ENCODE data around the gene TBC1D8.

TBC1D8 gene

GRCh38 chr2:101048756-101049155 lies 102.4 kb downstream of the TBC1D8 start:
- Histone ChIP-seq H3K4me3 (ENCODE audit: low read length) (no peak overlapping the region), H3K79me2 (ENCODE audit: control insufficient read depth, low read length) (no peaks in the 10 kb centered on the region), H3K4me2 (ENCODE audit: low read length) (no peak overlapping the region), H3K9me3 (ENCODE audit: control insufficient read depth, insufficient read depth, low read length) (no peaks in the 10 kb centered on the region), H3F3A (ENCODE audit: control insufficient read depth, insufficient read depth) (no peaks in the 10 kb centered on the region), H3K27ac (ENCODE audit: low read depth, low read length) (no peak overlapping the region), H4K20me1 (ENCODE audit: control insufficient read depth, insufficient read depth, low read depth, low read length) (no peaks in the 10 kb centered on the region), H3K27me3 (ENCODE audit: control insufficient read depth, low read length) (no peaks in the 10 kb centered on the region), H3K36me3 (ENCODE audit: control insufficient read depth, low read length) (no peaks in the 10 kb centered on the region), H3K9me2 (replicated peaks; ENCODE audit: control insufficient read depth, low read length) (no peaks in the 10 kb centered on the region), H3K4me1 (ENCODE audit: control insufficient read depth, low read length) (no peaks in the 10 kb centered on the region)
- TF ChIP-seq EZH2phosphoT487 (IDR thresholded peaks at IDR 0.05; ENCODE audit: borderline replicate concordance, low read length) (no peak), CTCF (IDR thresholded peaks at IDR 0.05; ENCODE audit: low read depth, low read length, poor library complexity, severe bottlenecking) (no peak)

GRCh38 chr2:101047774-101048173 lies 103.4 kb downstream of the TBC1D8 start:
- no peak overlapping the region for H3K4me3 ChIP-seq (ENCODE audit: low read length)
- no peaks in the 10 kb centered on the region for H3K9me2 ChIP-seq (replicated peaks; ENCODE audit: control insufficient read depth, low read length)
- H4K20me1 ChIP-seq (ENCODE audit: control insufficient read depth, insufficient read depth, low read depth, low read length): no peaks in the 10 kb centered on the region
- no peak overlapping the region for H3K4me2 ChIP-seq (ENCODE audit: low read length)
- no peaks in the 10 kb centered on the region for H3F3A ChIP-seq (ENCODE audit: control insufficient read depth, insufficient read depth)
- no peaks in the 10 kb centered on the region for H3K9me3 ChIP-seq (ENCODE audit: control insufficient read depth, insufficient read depth, low read length)
- H3K79me2 ChIP-seq (ENCODE audit: control insufficient read depth, low read length): no peaks in the 10 kb centered on the region
- no peak overlapping the region for H3K27ac ChIP-seq (ENCODE audit: low read depth, low read length)
- 0 out of 2 replicates have a peak, but pooled peaks cover 3% of the 10 kb centered on the region for H3K27me3 ChIP-seq (ENCODE audit: control insufficient read depth, low read length)
- no peaks in the 10 kb centered on the region for H3K4me1 ChIP-seq (ENCODE audit: control insufficient read depth, low read length)
- TF ChIP-seq CTCF (IDR thresholded peaks at IDR 0.05; ENCODE audit: low read depth, low read length, poor library complexity, severe bottlenecking) (no peak), EZH2phosphoT487 (IDR thresholded peaks at IDR 0.05; ENCODE audit: borderline replicate concordance, low read length) (no peak)
- H3K36me3 ChIP-seq (ENCODE audit: control insufficient read depth, low read length): no peaks in the 10 kb centered on the region

GRCh38 chr2:101047075-101047766 lies 104.0 kb downstream of the TBC1D8 start:
- H3K36me3 ChIP-seq (ENCODE audit: control insufficient read depth, low read length): no peaks in the 10 kb centered on the region
- no peaks in the 10 kb centered on the region for H3K9me3 ChIP-seq (ENCODE audit: control insufficient read depth, insufficient read depth, low read length)
- H3F3A ChIP-seq (ENCODE audit: control insufficient read depth, insufficient read depth): no peaks in the 10 kb centered on the region
- H3K79me2 ChIP-seq (ENCODE audit: control insufficient read depth, low read length): no peaks in the 10 kb centered on the region
- no peak overlapping the region for H3K4me3 ChIP-seq (ENCODE audit: low read length)
- H3K27me3 ChIP-seq (ENCODE audit: control insufficient read depth, low read length): 0 out of 2 replicates have a peak, but pooled peaks cover 3% of the 10 kb centered on the region
- H3K4me2 ChIP-seq (ENCODE audit: low read length): no peak overlapping the region
- H3K4me1 ChIP-seq (ENCODE audit: control insufficient read depth, low read length): no peaks in the 10 kb centered on the region
- H4K20me1 ChIP-seq (ENCODE audit: control insufficient read depth, insufficient read depth, low read depth, low read length): no peaks in the 10 kb centered on the region
- no peak overlapping the region for H3K27ac ChIP-seq (ENCODE audit: low read depth, low read length)
- no peaks in the 10 kb centered on the region for H3K9me2 ChIP-seq (replicated peaks; ENCODE audit: control insufficient read depth, low read length)
- TF ChIP-seq CTCF (IDR thresholded peaks at IDR 0.05; ENCODE audit: low read depth, low read length, poor library complexity, severe bottlenecking): no peak
- no peak for TF ChIP-seq EZH2phosphoT487 (IDR thresholded peaks at IDR 0.05; ENCODE audit: borderline replicate concordance, low read length)

All from DOHH2 (cell line).